Loucy (cell line): ENCODE measurements around the gene HBEGF.

Source experiments
- H2AFZ ChIP-seq: fragments of 200-600 bp; sonication (generic); 2 replicates; pipeline ENCODE4 v1.6.0; 2016; ENCODE audit warnings: antibody characterized with exemption, mild to moderate bottlenecking, low read length, moderate library complexity
- H3F3A ChIP-seq: fragments of 200-600 bp; 2 replicates; pipeline ENCODE4 v1.6.0; 2016; ENCODE audit warnings: antibody characterized with exemption, low read depth, mild to moderate bottlenecking
- H3K27me3 ChIP-seq: fragments of 200-600 bp; sonication (generic); 2 replicates; pipeline ENCODE4 v1.6.1; 2014; ENCODE audit warnings: low read length, mild to moderate bottlenecking; ENCODE audit not compliant: insufficient read depth, poor library complexity, severe bottlenecking
- H3K36me3 ChIP-seq: fragments of 200-600 bp; sonication (generic); 2 replicates; pipeline ENCODE4 v1.6.1; 2016; ENCODE audit warnings: low read length; ENCODE audit not compliant: insufficient read depth
- H3K4me1 ChIP-seq: fragments of 200-600 bp; sonication (generic); 2 replicates; pipeline ENCODE4 v1.5.1; 2014; ENCODE audit warnings: low read length, mild to moderate bottlenecking; ENCODE audit not compliant: insufficient read depth, poor library complexity, severe bottlenecking
- H3K4me2 ChIP-seq: fragments of 200-600 bp; sonication (generic); 2 replicates; pipeline ENCODE4 v1.6.0; 2014; ENCODE audit warnings: antibody characterized with exemption, low read length, low read depth, mild to moderate bottlenecking; ENCODE audit not compliant: poor library complexity, severe bottlenecking
- H3K4me3 ChIP-seq: fragments of 200-600 bp; sonication (generic); 2 replicates; pipeline ENCODE4 v1.5.1; 2014; ENCODE audit warnings: low read length, mild to moderate bottlenecking, mixed read lengths; ENCODE audit not compliant: poor library complexity, severe bottlenecking
- H3K79me2 ChIP-seq: fragments of 200-600 bp; sonication (generic); 2 replicates; pipeline ENCODE4 v1.6.1; 2014; ENCODE audit warnings: low read length; ENCODE audit not compliant: insufficient read depth
- H3K9ac ChIP-seq: fragments of 200-600 bp; sonication (generic); 2 replicates; pipeline ENCODE4 v1.6.0; 2014; ENCODE audit warnings: mild to moderate bottlenecking, low read depth, low read length, moderate library complexity; ENCODE audit not compliant: poor library complexity, severe bottlenecking
- H3K9me2 ChIP-seq: fragments of 200-600 bp; sonication (generic); replicated peaks from 2 replicates; pipeline ENCODE4 v1.6.1; 2016; ENCODE audit warnings: low read depth, low read length, mixed read lengths
- H3K9me3 ChIP-seq: fragments of 200-600 bp; sonication (generic); 2 replicates; pipeline ENCODE4 v1.6.1; 2014; ENCODE audit warnings: mild to moderate bottlenecking, antibody characterized with exemption, low read length, low read depth; ENCODE audit not compliant: insufficient read depth
- H4K20me1 ChIP-seq: fragments of 200-600 bp; sonication (generic); 2 replicates; pipeline ENCODE4 v1.6.0; 2014; ENCODE audit warnings: antibody characterized with exemption, low read length, mild to moderate bottlenecking; ENCODE audit not compliant: insufficient read depth, poor library complexity, severe bottlenecking
- EZH2phosphoT487 ChIP-seq: fragments of 200-600 bp; IDR thresholded peaks from 2 replicates; pipeline ENCODE4 v1.6.1; 2018; ENCODE audit warnings: antibody characterized with exemption, mild to moderate bottlenecking, moderate library complexity, borderline replicate concordance
- TF ChIP-seq, protein P1 (sequence below): fragments of 200-600 bp; sonication (generic); conservative IDR thresholded peaks from 2 replicates; pipeline ENCODE4 v1.5.1; 2014; ENCODE audit warnings: mild to moderate bottlenecking, antibody characterized with exemption, low read length

HBEGF gene

DNA sequence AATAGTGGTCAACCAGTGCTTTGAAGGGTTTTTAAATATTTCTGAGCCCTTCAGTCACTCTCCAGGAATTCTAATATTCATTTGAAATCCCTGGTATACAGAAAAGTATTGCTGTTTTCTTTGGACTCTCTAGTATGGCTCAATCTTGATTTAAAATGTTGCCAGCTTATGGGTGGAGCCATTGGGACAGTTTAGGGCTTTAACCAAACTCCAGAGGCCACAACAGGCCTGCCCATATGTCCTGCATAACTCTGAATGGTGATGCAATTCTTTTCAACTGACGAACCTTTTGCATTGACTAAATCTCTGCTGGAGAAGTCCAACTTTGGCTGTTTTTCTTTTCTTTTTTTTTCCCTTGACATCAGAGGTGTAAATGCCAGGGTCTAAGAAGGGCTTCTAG, 44.9 kb upstream of the HBEGF start:
- H3K27me3 ChIP-seq = no peaks in the 10 kb centered on the region
- no peaks in the 10 kb centered on the region for H3K9me2 ChIP-seq
- H4K20me1 ChIP-seq = no peaks in the 10 kb centered on the region
- H3K4me1 ChIP-seq = no peaks in the 10 kb centered on the region
- H3K9ac ChIP-seq = no peak overlapping the region
- no peak overlapping the region for H2AFZ ChIP-seq
- no peak overlapping the region for H3K4me3 ChIP-seq
- H3K4me2 ChIP-seq = no peak overlapping the region
- no peaks in the 10 kb centered on the region for H3K9me3 ChIP-seq
- H3F3A ChIP-seq = no peaks in the 10 kb centered on the region
- TF ChIP-seq, protein P1, sequence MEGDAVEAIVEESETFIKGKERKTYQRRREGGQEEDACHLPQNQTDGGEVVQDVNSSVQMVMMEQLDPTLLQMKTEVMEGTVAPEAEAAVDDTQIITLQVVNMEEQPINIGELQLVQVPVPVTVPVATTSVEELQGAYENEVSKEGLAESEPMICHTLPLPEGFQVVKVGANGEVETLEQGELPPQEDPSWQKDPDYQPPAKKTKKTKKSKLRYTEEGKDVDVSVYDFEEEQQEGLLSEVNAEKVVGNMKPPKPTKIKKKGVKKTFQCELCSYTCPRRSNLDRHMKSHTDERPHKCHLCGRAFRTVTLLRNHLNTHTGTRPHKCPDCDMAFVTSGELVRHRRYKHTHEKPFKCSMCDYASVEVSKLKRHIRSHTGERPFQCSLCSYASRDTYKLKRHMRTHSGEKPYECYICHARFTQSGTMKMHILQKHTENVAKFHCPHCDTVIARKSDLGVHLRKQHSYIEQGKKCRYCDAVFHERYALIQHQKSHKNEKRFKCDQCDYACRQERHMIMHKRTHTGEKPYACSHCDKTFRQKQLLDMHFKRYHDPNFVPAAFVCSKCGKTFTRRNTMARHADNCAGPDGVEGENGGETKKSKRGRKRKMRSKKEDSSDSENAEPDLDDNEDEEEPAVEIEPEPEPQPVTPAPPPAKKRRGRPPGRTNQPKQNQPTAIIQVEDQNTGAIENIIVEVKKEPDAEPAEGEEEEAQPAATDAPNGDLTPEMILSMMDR = no peak
- TF ChIP-seq EZH2phosphoT487 = no peak
- H3K36me3 ChIP-seq = no peaks in the 10 kb centered on the region
- H3K79me2 ChIP-seq = no peaks in the 10 kb centered on the region

DNA sequence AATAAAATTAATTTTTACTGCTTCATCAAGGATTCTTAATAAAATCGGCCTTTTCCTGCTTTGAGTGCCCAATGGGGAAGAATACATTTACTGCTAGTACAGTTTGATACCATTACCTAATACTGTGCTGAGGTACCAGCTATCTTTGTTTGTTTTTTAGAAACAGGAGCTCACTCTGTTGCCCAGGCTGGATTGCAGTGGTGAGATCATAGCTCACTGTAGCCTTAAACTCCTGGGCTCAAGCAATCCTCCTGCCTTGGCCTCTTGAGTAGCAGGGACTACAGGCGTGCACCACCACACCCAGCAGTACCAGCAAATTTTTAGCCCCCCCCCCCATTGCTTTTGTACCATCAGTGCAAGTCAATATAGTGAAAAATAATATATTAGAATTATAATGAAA, 41.6 kb upstream of the HBEGF start:
- Histone ChIP-seq H3K4me1 (peaks cover 4% of the 10 kb centered on the region), H3K9me2 (no peaks in the 10 kb centered on the region), H3K4me3 (no peak overlapping the region), H3K36me3 (no peaks in the 10 kb centered on the region), H3K27me3 (no peaks in the 10 kb centered on the region), H3K9me3 (no peaks in the 10 kb centered on the region), H2AFZ (no peak overlapping the region), H3K4me2 (no peak overlapping the region), H3K79me2 (no peaks in the 10 kb centered on the region), H3F3A (no peaks in the 10 kb centered on the region), H4K20me1 (no peaks in the 10 kb centered on the region), H3K9ac (no peak overlapping the region)
- TF ChIP-seq, protein P1 = no peak
- no peak for TF ChIP-seq EZH2phosphoT487

DNA sequence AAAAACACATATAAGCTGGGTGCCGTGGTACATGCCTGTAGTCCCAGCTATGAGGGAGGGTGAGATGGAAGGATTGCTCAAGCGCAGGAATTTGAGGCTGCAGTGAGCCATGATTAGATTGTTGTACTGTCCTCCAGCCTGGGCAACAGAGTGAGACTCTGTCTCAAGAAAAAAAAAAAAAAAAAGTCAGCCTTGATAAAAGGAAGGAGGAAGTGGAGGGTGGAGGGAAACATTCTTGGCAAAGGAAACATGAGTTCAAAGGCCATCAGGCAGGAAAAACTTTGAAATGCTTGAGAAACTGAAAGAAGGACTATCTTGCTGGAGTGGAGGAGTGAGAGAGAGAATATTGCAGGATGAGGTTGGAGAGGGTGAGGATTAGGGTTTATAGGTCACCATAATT, 36.9 kb upstream of the HBEGF start:
- Histone ChIP-seq H3K4me2 (no peak overlapping the region), H2AFZ (no peak overlapping the region), H3F3A (no peaks in the 10 kb centered on the region), H3K36me3 (no peaks in the 10 kb centered on the region), H3K4me1 (peaks cover 4% of the 10 kb centered on the region), H3K9ac (no peak overlapping the region), H3K9me2 (no peaks in the 10 kb centered on the region), H3K9me3 (no peaks in the 10 kb centered on the region), H3K4me3 (no peak overlapping the region), H3K79me2 (no peaks in the 10 kb centered on the region), H4K20me1 (no peaks in the 10 kb centered on the region), H3K27me3 (no peaks in the 10 kb centered on the region)
- TF ChIP-seq, protein P1 = no peak
- no peak for TF ChIP-seq EZH2phosphoT487
